ENCODE results near the gene RRM2.

GRCh38 chr2:10162586-10163497, 40.3 kb downstream of the RRM2 start:
- TF ChIP-seq POLR2A (IDR thresholded peaks at IDR 0.05; ENCODE audit: low read depth), result no peak
- TF ChIP-seq POLR2AphosphoS5 (IDR thresholded peaks at IDR 0.05), result no peak
- TF ChIP-seq CTCF (IDR thresholded peaks at IDR 0.05), result peak in 1 of 3 experiments; percentile 4
- no peak for TF ChIP-seq EP300 (IDR thresholded peaks at IDR 0.05)
